Measurements from ENCODE around the gene P2RX2. TPM values are rescaled to one million over a fixed set of nuclear protein-coding genes. Genes with fewer than 3 reads are reported as not detected.

Gene P2RX2
- total and polyA plus RNA-seq, 3 donors from 2014 or later: 2.2 to 3.0 (median 2.7) TPM

GRCh38 chr12:132606466-132606865 is 12.1 kb upstream of the P2RX2 start:
- DNase-seq: no peak
- H3K4me1 ChIP-seq: no peaks in the 10 kb centered on the region
- H3K36me3 ChIP-seq (ENCODE audit: low read depth, missing control alignments): no peaks in the 10 kb centered on the region
- no peak overlapping the region for H3K4me3 ChIP-seq
- intact Hi-C loops (cut with DNase I; ENCODE audit: low total_unique reads): loop anchor here (10.0 kb wide), 1 partner anchor 192 kb away; no protein-coding TSS in a partner anchor
- H3K27ac ChIP-seq: no peak overlapping the region
- H3K9me3 ChIP-seq: no peaks in the 10 kb centered on the region
- TF ChIP-seq CTCF (IDR thresholded peaks at IDR 0.05) (no peak), POLR2A (IDR thresholded peaks at IDR 0.05) (no peak)
- 87 to 88% methylated on average over 16 of the region's 16 CpGs for WGBS, 2 donors
- no peaks in the 10 kb centered on the region for H3K27me3 ChIP-seq

- TF ChIP-seq CTCF (IDR thresholded peaks at IDR 0.05) (no peak), POLR2A (IDR thresholded peaks at IDR 0.05) (no peak)
- Histone ChIP-seq H3K27me3 (no peaks in the 10 kb centered on the region), H3K27ac (no peak overlapping the region), H3K4me3 (no peak overlapping the region), H3K36me3 (ENCODE audit: low read depth, missing control alignments) (no peaks in the 10 kb centered on the region), H3K4me1 (no peaks in the 10 kb centered on the region), H3K9me3 (no peaks in the 10 kb centered on the region)
- DNase-seq: no peak
- intact Hi-C loops (cut with DNase I; ENCODE audit: low total_unique reads): loop anchor here (10.0 kb wide), 1 partner anchor 192 kb away; no protein-coding TSS in a partner anchor
- WGBS, 2 donors: 91% methylated on average over 17 to 19 of the region's 19 CpGs
Measured at GRCh38 chr12:132606927-132607326, 11.6 kb upstream of the P2RX2 start.

DNA sequence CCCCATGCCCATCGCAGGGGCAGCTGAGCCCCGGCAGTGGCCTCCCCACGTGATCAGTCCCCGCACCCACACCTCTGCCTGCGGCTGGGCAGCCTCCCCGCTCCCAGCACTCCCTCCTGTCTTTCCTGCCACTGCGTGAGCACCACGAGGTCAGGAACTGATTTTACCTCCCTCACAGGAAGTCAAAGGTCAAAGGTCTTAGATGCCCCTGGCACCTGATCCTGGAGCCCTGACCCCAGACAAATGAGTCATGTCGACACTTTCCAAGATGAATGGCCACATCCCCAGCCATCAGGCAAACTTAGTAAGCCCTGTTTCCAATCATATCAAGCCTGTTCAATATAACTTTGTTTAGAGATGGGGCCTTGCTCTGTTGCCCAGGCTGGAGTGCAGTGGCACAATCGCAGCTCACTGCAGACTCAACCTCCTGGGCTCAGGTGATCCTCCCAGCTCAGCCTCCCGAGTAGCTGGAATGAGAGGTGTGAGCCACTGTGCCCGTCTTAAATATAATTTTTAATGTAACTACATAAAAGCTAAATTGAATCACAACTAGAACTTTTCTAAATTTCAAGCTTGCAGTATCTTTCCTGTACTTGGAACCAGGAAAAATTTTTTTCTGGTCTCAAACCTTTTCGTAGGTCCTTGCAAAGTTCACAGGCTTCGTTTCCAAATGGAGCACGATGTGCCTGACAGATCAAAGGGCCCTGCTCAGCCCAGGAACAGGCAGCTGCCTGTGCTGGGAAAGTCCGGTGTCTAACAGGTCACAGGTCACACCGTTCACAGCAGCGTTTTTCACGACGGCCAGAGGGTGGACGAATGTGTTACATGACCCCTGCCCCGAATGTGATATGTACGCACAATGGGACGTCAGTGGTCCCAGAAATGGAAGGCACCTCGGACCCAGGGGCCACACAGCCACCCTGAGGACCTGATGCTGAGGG is 10.1 kb upstream of the P2RX2 start:
- TF ChIP-seq CTCF (IDR thresholded peaks at IDR 0.05) (no peak), POLR2A (IDR thresholded peaks at IDR 0.05) (no peak)
- no peaks in the 10 kb centered on the region for H3K9me3 ChIP-seq
- no peaks in the 10 kb centered on the region for H3K27me3 ChIP-seq
- intact Hi-C loops (cut with DNase I; ENCODE audit: low total_unique reads): loop anchor here (10.0 kb wide), 1 partner anchor 194 kb away; no protein-coding TSS in a partner anchor
- no peak overlapping the region for H3K27ac ChIP-seq
- WGBS, 2 donors: 49 to 66% methylated on average over 15 to 25 of the region's 25 CpGs
- no peaks in the 10 kb centered on the region for H3K4me1 ChIP-seq
- H3K36me3 ChIP-seq (ENCODE audit: low read depth, missing control alignments): no peaks in the 10 kb centered on the region
- no peak overlapping the region for H3K4me3 ChIP-seq
- no peak for DNase-seq

DNA sequence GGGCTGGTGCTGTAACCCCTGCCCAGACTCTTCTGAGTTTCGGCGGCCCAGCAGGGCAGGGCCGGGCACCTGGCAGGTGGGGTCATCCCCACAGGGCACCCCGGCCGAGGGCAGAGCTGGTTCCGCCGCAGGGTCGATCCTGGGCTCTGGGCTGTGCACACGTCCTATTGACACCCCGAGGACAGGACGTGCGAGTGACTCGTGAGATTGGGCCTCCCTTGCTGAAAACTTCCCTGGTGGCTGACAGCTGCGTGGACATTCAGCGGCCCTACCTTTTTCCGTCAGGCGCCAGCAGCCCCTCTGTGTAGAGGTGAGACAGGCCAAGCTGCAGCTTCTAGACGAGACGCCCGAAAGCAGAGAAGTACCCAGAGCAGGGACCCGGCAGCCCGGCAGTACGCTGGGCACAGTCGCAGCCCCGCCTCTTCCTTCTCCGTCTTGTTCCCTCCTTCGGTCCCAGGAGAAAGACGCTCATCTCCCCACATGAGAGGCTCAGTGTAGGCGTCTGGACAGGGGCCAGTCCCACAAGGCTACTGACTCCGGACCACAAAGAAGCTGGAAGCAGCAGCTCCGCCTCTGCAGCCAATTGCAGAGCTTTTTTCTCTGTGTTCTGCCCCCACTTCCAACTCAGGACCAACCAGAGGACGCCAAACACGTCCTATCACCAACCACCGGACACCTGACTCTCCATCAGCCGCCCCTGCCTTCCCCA is 8.4 kb upstream of the P2RX2 start, which contains the start of gene LRCOL1:
TSS of gene LRCOL1 (minus strand) at position 532 of the 709 bp plus-strand sequence. CDS start 4,331 bp downstream, outside the sequence.
- Histone ChIP-seq H3K27me3 (no peaks in the 10 kb centered on the region), H3K36me3 (ENCODE audit: low read depth, missing control alignments) (no peaks in the 10 kb centered on the region), H3K4me1 (no peaks in the 10 kb centered on the region), H3K9me3 (no peaks in the 10 kb centered on the region), H3K4me3 (no peak within 1 kb of the TSS), H3K27ac (no peak within 1 kb of the TSS)
- WGBS, 2 donors: 40 to 47% methylated on average over 13 to 35 of the region's 35 CpGs
- peak; percentile 71 for DNase-seq
- intact Hi-C loops (cut with DNase I; ENCODE audit: low total_unique reads): no loop called here
- TF ChIP-seq CTCF (IDR thresholded peaks at IDR 0.05) (no peak), POLR2A (IDR thresholded peaks at IDR 0.05) (no peak)
